ENCODE results near the gene CDKAL1.

Gene CDKAL1

DNA sequence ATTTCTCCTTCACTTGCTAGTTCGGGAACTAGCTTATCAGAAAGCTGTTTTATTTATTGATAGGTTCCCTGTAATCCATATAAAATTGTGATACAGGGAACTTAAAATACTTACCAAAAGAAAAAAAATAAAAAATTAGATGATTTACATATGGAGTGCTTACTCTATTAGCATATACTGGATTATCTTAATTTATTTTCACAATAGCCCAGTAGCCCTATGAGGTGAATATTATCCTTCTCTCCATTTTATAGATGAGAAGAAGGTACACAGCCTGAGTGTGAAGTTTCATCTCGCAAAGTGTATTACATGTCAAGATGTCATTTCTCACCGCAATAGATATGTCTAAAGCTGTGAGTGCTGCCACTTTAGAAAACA lies 463.5 kb downstream of the CDKAL1 start:
- DNase-seq, result no peak

- no peak for DNase-seq
Observed at GRCh38 chr6:20998748-20999448, 464.6 kb downstream of the CDKAL1 start.

GRCh38 chr6:21000331-21000801 lies 466.1 kb downstream of the CDKAL1 start:
- DNase-seq, result no peak

- DNase-seq, result no peak
Observed at GRCh38 chr6:21001736-21002135, 467.5 kb downstream of the CDKAL1 start.

GRCh38 chr6:21003780-21004541 lies 469.7 kb downstream of the CDKAL1 start:
- DNase-seq, result no peak

- no peak for DNase-seq
Observed at GRCh38 chr6:21005816-21006570, 471.7 kb downstream of the CDKAL1 start.

- no peak for DNase-seq
Observed at GRCh38 chr6:21019614-21020013, 485.4 kb downstream of the CDKAL1 start.

DNA sequence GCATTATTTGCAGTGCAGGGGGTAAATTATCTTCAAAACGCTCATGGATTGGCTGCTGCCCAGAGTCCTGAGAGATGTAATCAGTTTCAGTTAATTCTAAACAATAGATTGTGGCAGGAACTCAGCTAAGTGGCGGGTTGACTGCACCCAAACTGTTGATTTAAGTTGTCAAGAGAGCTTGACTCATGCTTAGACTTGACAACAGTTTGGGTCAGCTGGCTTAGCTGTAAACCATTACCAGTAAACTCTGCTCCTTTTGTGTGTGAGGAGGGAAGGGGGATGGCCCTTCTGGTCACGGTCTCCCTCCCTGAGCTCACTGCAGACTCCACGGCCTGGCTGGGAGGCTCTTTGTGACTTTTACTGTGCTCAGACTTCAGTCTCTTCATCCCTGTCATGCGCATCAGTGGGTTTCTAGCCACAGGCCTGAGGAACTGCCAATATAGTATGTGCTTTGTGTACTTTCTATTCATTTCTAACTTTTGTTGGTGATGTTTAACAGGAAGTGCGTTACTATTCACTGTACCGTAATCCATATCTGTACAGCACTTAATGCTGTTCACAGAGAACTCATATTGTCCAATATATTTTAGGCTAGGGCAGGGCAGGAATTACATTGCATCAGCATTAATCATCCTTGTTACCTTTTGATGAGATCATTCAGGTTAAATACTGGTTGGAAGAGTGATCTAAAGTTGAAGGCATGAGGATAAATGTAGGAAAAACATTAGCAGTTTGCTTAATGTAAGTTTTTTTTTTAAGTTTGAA lies 488.3 kb downstream of the CDKAL1 start:
- no peak for DNase-seq

GRCh38 chr6:21023210-21023609 lies 489.0 kb downstream of the CDKAL1 start:
- no peak for DNase-seq

DNA sequence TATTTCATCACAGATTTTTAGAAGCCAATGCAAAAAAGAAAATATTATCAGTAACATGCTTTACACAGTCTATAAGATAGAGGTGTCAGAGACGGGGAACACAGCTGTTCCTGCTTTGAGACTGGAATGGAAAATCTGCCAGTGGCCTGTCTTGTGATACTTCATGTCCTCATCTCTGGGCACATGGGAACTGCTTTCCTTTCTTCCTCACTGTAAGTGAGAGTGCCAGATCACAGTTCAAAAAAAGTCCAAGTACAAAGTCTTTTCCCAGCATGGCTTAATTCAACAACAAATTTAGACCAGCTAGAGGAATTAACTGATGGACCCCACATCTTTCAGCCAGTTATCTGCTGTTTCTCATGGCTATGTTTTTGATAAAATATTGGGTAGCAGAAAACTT lies 490.4 kb downstream of the CDKAL1 start:
- no peak for DNase-seq

DNA sequence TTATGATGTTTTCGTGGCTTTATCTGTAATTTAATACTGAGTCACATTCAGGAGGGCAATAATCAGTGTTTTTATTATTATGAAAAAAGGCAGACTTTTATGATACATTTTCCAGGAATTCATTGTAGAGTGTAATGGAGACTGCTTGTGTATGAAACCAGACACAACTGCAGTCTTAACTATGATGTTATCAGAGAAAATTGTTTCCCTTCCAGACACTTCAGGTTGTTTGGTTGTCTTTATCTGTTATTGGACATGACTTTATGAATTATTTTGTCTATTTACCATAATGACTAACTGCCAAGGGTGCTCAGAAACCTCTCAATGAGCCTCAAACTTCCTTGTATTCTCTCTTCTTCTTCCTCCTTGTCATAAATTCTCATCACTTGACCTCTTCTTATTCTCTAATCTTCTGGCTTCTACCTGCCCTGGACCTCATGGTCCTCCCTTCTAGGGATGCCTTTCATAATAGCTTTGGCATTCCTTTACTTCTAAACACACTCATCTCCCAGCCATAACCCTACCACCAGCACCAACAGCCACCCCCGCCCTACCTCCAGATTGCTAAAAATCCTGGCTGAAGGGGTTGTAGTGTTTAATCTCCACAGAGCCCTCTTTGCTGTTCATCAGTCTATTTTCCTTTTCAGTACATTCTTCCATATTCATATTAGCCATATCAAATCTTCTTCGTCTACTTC lies 492.5 kb downstream of the CDKAL1 start:
- DNase-seq, result no peak

- DNase-seq, result no peak
Observed at GRCh38 chr6:21027507-21027906, 493.2 kb downstream of the CDKAL1 start.

GRCh38 chr6:21031182-21031581 lies 496.9 kb downstream of the CDKAL1 start:
- no peak for DNase-seq

- no peak for DNase-seq
Observed at GRCh38 chr6:21033084-21033483, 498.8 kb downstream of the CDKAL1 start.

GRCh38 chr6:21033575-21034026 lies 499.3 kb downstream of the CDKAL1 start:
- peak in 1 of 2 experiments; percentile 18 for DNase-seq

GRCh38 chr6:21034345-21034744 lies 500.1 kb downstream of the CDKAL1 start:
- no peak for DNase-seq

DNA sequence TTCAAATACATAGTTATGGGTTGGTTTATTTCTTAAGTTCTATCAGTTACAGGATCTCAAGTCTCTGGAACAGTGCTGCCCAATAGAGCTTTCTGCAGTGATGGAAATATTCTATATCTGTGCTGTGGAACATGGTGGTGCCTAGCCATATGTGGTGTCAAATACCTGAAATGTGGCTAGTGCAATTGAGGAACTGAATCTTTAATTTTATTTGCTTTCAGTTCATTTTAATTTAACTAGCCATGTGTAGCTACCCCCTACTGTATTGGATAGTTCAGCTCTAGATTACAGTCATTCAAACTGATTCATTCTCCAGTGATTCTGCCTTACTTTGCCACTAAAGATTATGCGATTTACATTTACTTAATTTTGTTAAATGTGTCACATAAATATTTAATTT lies 503.2 kb downstream of the CDKAL1 start:
- no peak for DNase-seq

DNA sequence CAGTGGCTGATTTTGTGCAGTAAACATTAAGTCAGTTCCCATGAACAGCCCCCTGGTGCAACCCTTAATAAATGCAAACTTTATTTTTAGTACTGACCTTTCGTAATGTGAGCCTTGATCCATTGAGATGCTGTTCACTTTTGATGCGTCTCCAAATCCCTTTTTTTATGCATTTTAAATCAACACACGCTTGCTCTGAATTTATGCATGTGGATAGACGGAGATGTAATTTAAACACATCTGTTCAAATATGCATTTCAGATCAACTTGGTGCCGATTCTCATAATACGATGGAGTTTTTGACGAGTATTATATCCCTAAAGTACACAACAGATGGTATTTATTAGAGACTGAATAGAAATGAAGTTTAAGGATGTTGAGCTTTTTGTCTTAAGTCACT lies 505.7 kb downstream of the CDKAL1 start:
- no peak for DNase-seq

DNA sequence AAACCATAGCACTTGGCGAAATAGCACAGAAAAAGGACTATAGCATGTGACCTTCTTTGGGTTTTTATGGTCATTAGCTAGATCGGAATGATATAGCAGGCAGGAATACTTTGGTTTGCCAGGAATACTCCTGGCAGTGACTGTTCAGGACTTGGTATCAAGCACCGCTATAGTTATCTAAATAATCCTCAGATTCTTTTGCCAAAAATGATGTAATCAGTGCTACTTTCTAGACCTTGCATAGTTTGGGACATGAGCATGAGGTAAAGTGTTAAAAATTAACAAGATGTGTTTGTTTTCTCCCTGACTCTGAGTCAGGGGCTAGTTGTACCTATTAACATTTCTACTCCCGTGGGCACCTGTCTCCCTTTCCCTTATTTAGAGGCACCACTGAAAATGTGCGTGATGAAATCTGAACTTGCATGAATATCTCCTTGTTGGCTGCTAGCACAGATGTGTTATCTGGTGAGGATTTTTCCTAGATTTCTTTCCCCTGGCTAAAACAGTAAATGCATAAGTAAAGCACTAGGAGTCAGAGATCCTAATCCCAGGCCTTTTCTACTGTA lies 511.0 kb downstream of the CDKAL1 start:
- DNase-seq, result no peak

GRCh38 chr6:21046276-21046675 lies 512.0 kb downstream of the CDKAL1 start:
- no peak for DNase-seq

DNA sequence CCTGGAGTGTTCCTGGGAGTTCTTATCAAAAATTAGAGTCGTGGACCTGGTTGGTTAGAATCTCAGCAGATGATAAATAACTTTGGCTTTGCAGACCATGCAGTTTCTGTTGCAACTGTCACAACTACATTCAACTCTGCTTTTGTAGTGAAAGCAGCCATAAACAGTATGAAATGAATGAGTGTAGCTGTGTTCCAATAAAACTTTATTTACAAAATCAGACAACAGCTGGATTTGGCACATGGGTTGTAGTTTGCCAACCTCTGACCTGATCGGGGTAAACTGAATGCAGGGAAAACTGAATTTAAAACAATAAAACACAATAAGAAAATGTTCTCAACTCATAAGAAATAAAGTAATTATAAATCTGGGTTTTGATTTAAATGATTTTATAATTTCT lies 513.8 kb downstream of the CDKAL1 start:
- no peak for DNase-seq

GRCh38 chr6:21049148-21049547 lies 514.9 kb downstream of the CDKAL1 start:
- no peak for DNase-seq
